Measurements from ENCODE around the gene NR5A1. TPM values are rescaled to one million over a fixed set of nuclear protein-coding genes. Genes with fewer than 3 reads are reported as not detected.

NR5A1 gene
- total RNA-seq, 1 donor from 2014 or later: not detected

GRCh38 chr9:124505006-124505900 is 1.9 kb downstream of the NR5A1 start:
- Histone ChIP-seq H3K4me1 (peaks cover 4% of the 10 kb centered on the region), H3K27ac (no peak overlapping the region), H3K4me3 (no peak overlapping the region), H3K27me3 (ENCODE audit: low read depth) (peaks cover 59% of the 10 kb centered on the region), H3K9me3 (no peaks in the 10 kb centered on the region), H3K36me3 (no peaks in the 10 kb centered on the region)
- DNase-seq: peak; percentile 38
- intact Hi-C loops (cut with DNase I): no loop called here
- TF ChIP-seq CTCF (IDR thresholded peaks at IDR 0.05): no peak
- peak in 1 of 2 donors; percentile 14 for ATAC-seq

GRCh38 chr9:124504530-124505005 is 2.6 kb downstream of the NR5A1 start:
- ATAC-seq (no peak), DNase-seq (peak; percentile 16)
- no peak for TF ChIP-seq CTCF (IDR thresholded peaks at IDR 0.05)
- Histone ChIP-seq H3K9me3 (no peaks in the 10 kb centered on the region), H3K4me1 (peaks cover 4% of the 10 kb centered on the region), H3K27me3 (ENCODE audit: low read depth) (peaks cover 66% of the 10 kb centered on the region), H3K4me3 (peak overlapping the region; percentile 23), H3K36me3 (no peaks in the 10 kb centered on the region), H3K27ac (no peak overlapping the region)
- intact Hi-C loops (cut with DNase I): no loop called here

- peak overlapping the region; percentile 23 for H3K4me3 ChIP-seq
- H3K27ac ChIP-seq: no peak overlapping the region
- peaks cover 69% of the 10 kb centered on the region for H3K27me3 ChIP-seq (ENCODE audit: low read depth)
- TF ChIP-seq CTCF (IDR thresholded peaks at IDR 0.05): no peak
- ATAC-seq: no peak
- peak; percentile 24 for DNase-seq
- no peaks in the 10 kb centered on the region for H3K36me3 ChIP-seq
- no peaks in the 10 kb centered on the region for H3K9me3 ChIP-seq
- intact Hi-C loops (cut with DNase I): no loop called here
- H3K4me1 ChIP-seq: peaks cover 4% of the 10 kb centered on the region
These were observed 3.3 kb downstream of the NR5A1 start for GRCh38 chr9:124503713-124504529.

- TF ChIP-seq CTCF (IDR thresholded peaks at IDR 0.05): no peak
- Histone ChIP-seq H3K4me3 (peak overlapping the region; percentile 6), H3K36me3 (no peaks in the 10 kb centered on the region), H3K4me1 (peaks cover 4% of the 10 kb centered on the region), H3K9me3 (no peaks in the 10 kb centered on the region), H3K27me3 (ENCODE audit: low read depth) (peaks cover 69% of the 10 kb centered on the region), H3K27ac (no peak overlapping the region)
- intact Hi-C loops (cut with DNase I): no loop called here
- ATAC-seq (no peak), DNase-seq (peak; percentile 32)
These were observed 4.2 kb downstream of the NR5A1 start for GRCh38 chr9:124502711-124503702.
